ENCODE results near the gene SHH. TPM values are rescaled to one million over a fixed set of nuclear protein-coding genes. Genes with fewer than 3 reads are reported as not detected.

SHH gene
- total and polyA plus RNA-seq, 5 donors from 2014 or later = 0.06 to 0.32 TPM; not detected in 3

- Histone ChIP-seq H3K27ac (ENCODE audit: insufficient read depth, low read length, poor library complexity, severe bottlenecking) (no peak overlapping the region), H3K4me3 (ENCODE audit: low read depth, low read length) (no peak overlapping the region), H3K36me3 (ENCODE audit: control insufficient read depth, insufficient read depth, low read length) (peaks cover 37% of the 10 kb centered on the region), H3K27me3 (ENCODE audit: control insufficient read depth, insufficient read depth, low read length) (no peaks in the 10 kb centered on the region), H3K4me1 (ENCODE audit: control insufficient read depth, insufficient read depth, low read length, poor library complexity, severe bottlenecking) (peaks cover 20% of the 10 kb centered on the region), H3K9me3 (ENCODE audit: control insufficient read depth in 2 of 2, low read length in 2 of 2) (no peaks in the 10 kb centered on the region)
- Mint-ChIP-seq H3K4me3 (peak overlapping the region in 1 of 4 donors; percentile 49), H3K27me3 (no peaks in the 10 kb centered on the region), H3K4me1 (peaks cover 43 to 80% (median 76%) of the 10 kb centered on the region in 4 donors), H3K9me3 (no peaks in the 10 kb centered on the region), H3K36me3 (peaks cover 34% of the 10 kb centered on the region), H3K27ac (peak overlapping the region; percentile 33 to 88 (median 44))
- no peak for DNase-seq
- no peak for ATAC-seq (ENCODE audit: low read depth in 2 of 2)
These were observed 59.4 kb downstream of the SHH start for GRCh38 chr7:155752756-155753445.

GRCh38 chr7:155751409-155751808 is 60.9 kb downstream of the SHH start:
- Histone ChIP-seq H3K4me3 (ENCODE audit: low read depth, low read length) (no peak overlapping the region), H3K36me3 (ENCODE audit: control insufficient read depth, insufficient read depth, low read length) (peaks cover 34% of the 10 kb centered on the region), H3K4me1 (ENCODE audit: control insufficient read depth, insufficient read depth, low read length, poor library complexity, severe bottlenecking) (peaks cover 20% of the 10 kb centered on the region), H3K9me3 (ENCODE audit: control insufficient read depth in 2 of 2, low read length in 2 of 2) (no peaks in the 10 kb centered on the region), H3K27ac (ENCODE audit: insufficient read depth, low read length, poor library complexity, severe bottlenecking) (no peak overlapping the region), H3K27me3 (ENCODE audit: control insufficient read depth, insufficient read depth, low read length) (no peaks in the 10 kb centered on the region)
- DNase-seq (no peak), ATAC-seq (ENCODE audit: low read depth in 2 of 2) (no peak)
- H3K4me1 Mint-ChIP-seq = peaks cover 46 to 88% (median 70%) of the 10 kb centered on the region in 4 donors
- H3K36me3 Mint-ChIP-seq = peaks cover 33% of the 10 kb centered on the region
- H3K27ac Mint-ChIP-seq = peak overlapping the region in 1 of 3 donors; percentile 40
- H3K27me3 Mint-ChIP-seq = no peaks in the 10 kb centered on the region
- no peak overlapping the region for H3K4me3 Mint-ChIP-seq
- no peaks in the 10 kb centered on the region for H3K9me3 Mint-ChIP-seq

- no peak overlapping the region for H3K4me3 Mint-ChIP-seq
- H3K9me3 ChIP-seq (ENCODE audit: control insufficient read depth in 2 of 2, low read length in 2 of 2) = no peaks in the 10 kb centered on the region
- no peaks in the 10 kb centered on the region for H3K27me3 ChIP-seq (ENCODE audit: control insufficient read depth, insufficient read depth, low read length)
- DNase-seq (no peak), ATAC-seq (ENCODE audit: low read depth in 2 of 2) (no peak)
- peaks cover 44 to 90% (median 67%) of the 10 kb centered on the region in 4 donors for H3K4me1 Mint-ChIP-seq
- H3K36me3 ChIP-seq (ENCODE audit: control insufficient read depth, insufficient read depth, low read length) = peaks cover 43% of the 10 kb centered on the region
- H3K36me3 Mint-ChIP-seq = peaks cover 38% of the 10 kb centered on the region
- no peak overlapping the region for H3K27ac Mint-ChIP-seq
- no peaks in the 10 kb centered on the region for H3K9me3 Mint-ChIP-seq
- H3K27me3 Mint-ChIP-seq = no peaks in the 10 kb centered on the region
- H3K27ac ChIP-seq (ENCODE audit: insufficient read depth, low read length, poor library complexity, severe bottlenecking) = no peak overlapping the region
- peaks cover 20% of the 10 kb centered on the region for H3K4me1 ChIP-seq (ENCODE audit: control insufficient read depth, insufficient read depth, low read length, poor library complexity, severe bottlenecking)
- H3K4me3 ChIP-seq (ENCODE audit: low read depth, low read length) = no peak overlapping the region
These were observed 61.8 kb downstream of the SHH start for GRCh38 chr7:155750255-155751125.

Other genes with a start within 250 kb of the SHH start
- 196 TPM for gene RBM33, start 167.8 kb downstream of the SHH start, total RNA-seq
- 10 to 100 TPM; 33.5 to 44.1 (median 35.5) TPM for gene RBM33, start 167.8 kb downstream of the SHH start, polyA plus RNA-seq